Endothelial cell (in vitro differentiated cells): ENCODE results near the gene FAM89B. TPM values are rescaled to one million over a fixed set of nuclear protein-coding genes. Genes with fewer than 3 reads are reported as not detected.
A peak's percentile ranks its signal among the peaks of the same experiment; 100 is the strongest.

Source experiments
- DNase-seq: peaks from one replicate; pipeline ENCODE4 v3.0.0; 2021; ENCODE audit warnings: low spot score
- H3K27ac Mint-ChIP-seq: one replicate; pipeline ENCODE4 v1.8.0; 2021; ENCODE audit warnings: mixed read lengths, inconsistent platforms; ENCODE audit not compliant: unreplicated experiment
- H3K27me3 Mint-ChIP-seq: one replicate; pipeline ENCODE4 v1.8.0; 2021; ENCODE audit warnings: mild to moderate bottlenecking, moderate library complexity, mixed read lengths, inconsistent platforms; ENCODE audit not compliant: unreplicated experiment
- H3K36me3 Mint-ChIP-seq: one replicate; pipeline ENCODE4 v1.8.0; 2021; ENCODE audit warnings: mild to moderate bottlenecking, low read depth, mixed read lengths, inconsistent platforms; ENCODE audit not compliant: unreplicated experiment
- H3K4me1 Mint-ChIP-seq: one replicate; pipeline ENCODE4 v1.8.0; 2021; ENCODE audit warnings: mild to moderate bottlenecking, mixed read lengths, inconsistent platforms; ENCODE audit not compliant: unreplicated experiment
- H3K4me3 Mint-ChIP-seq: one replicate; pipeline ENCODE4 v1.8.0; 2021; ENCODE audit warnings: mild to moderate bottlenecking, mixed read lengths, inconsistent platforms; ENCODE audit not compliant: unreplicated experiment
- H3K9me3 Mint-ChIP-seq: one replicate; pipeline ENCODE4 v1.8.0; 2021; ENCODE audit warnings: mixed read lengths, inconsistent platforms; ENCODE audit not compliant: unreplicated experiment
- total RNA-seq: library from RNA; stranded (reverse); fragmentation: NEBNext Ultra II Directional; extraction: Animal tissue kit (Norgen Biotek cat#: 25700); gene quantifications from one replicate; pipeline ENCODE4 v1.2.1, GENCODE V29; 2021; ENCODE audit not compliant: unreplicated experiment
- TF ChIP-seq, protein P1 (sequence below): fragments of 200-600 bp; sonication (generic); IDR thresholded peaks from one replicate; pipeline ENCODE4 v1.5.0; 2021; ENCODE audit warnings: antibody characterized with exemption; ENCODE audit not compliant: unreplicated experiment

FAM89B gene
- total RNA-seq, 1 donor from 2014 or later: 44.7 TPM

DNA sequence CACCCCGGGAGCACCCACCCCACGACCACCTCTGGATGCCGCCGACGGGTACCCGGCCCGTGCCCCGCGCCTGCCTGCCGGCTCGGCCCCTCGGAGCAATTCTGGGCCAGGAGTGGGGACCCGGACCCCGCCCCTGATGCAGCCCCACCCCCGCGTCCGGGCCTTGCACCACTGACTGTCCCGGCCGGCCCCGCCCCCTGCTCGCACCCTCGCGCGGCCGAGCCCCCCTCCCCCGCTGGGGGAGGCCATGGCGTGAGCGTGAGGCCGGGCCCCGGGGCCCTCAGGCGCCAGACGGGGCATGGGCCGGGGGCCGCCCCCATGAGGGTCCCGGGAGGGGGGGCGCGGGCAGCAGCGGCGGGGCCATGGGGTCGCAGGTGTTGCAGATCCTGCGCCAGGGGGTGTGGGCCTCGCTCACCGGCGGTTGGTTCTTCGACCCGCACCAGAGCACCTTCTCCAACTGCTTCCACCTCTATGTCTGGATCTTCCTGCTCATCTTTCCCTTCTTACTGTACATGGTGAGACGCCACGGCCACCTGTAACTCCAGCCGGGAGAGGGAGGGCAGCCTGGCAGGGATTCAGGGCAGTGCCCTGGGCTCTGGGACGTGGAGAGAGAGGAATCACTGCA is 43.7 kb downstream of the FAM89B start:
- peak overlapping the region; percentile 87 for H3K27ac Mint-ChIP-seq
- TF ChIP-seq, protein P1, sequence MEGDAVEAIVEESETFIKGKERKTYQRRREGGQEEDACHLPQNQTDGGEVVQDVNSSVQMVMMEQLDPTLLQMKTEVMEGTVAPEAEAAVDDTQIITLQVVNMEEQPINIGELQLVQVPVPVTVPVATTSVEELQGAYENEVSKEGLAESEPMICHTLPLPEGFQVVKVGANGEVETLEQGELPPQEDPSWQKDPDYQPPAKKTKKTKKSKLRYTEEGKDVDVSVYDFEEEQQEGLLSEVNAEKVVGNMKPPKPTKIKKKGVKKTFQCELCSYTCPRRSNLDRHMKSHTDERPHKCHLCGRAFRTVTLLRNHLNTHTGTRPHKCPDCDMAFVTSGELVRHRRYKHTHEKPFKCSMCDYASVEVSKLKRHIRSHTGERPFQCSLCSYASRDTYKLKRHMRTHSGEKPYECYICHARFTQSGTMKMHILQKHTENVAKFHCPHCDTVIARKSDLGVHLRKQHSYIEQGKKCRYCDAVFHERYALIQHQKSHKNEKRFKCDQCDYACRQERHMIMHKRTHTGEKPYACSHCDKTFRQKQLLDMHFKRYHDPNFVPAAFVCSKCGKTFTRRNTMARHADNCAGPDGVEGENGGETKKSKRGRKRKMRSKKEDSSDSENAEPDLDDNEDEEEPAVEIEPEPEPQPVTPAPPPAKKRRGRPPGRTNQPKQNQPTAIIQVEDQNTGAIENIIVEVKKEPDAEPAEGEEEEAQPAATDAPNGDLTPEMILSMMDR: no peak
- peaks cover 19% of the 10 kb centered on the region for H3K4me1 Mint-ChIP-seq
- peak; percentile 60 for DNase-seq
- no peaks in the 10 kb centered on the region for H3K9me3 Mint-ChIP-seq
- peak overlapping the region; percentile 98 for H3K4me3 Mint-ChIP-seq
- peaks cover 29% of the 10 kb centered on the region for H3K36me3 Mint-ChIP-seq
- peaks cover 30% of the 10 kb centered on the region for H3K27me3 Mint-ChIP-seq

DNA sequence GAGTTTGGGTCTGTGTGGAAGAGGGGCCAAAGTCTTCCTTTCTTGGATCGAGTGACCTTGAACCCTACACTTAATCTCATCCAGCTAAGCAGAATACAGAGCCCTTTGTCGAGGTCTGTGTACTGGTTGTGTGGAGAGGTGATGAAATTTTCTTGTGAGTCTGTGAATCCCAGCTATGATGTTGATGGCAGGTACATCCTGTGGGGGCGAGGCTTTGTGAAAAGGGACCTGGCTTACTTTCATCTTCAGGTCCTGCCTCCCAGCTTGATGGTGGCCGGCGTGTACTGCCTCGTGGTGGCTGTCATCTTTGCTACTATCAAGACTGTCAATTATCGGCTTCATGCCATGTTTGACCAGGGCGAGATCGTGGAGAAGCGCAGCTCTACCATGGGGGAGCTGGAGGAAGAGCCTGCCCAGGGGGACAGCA is 44.2 kb downstream of the FAM89B start:
- H3K36me3 Mint-ChIP-seq: peaks cover 32% of the 10 kb centered on the region
- DNase-seq: no peak
- no peaks in the 10 kb centered on the region for H3K9me3 Mint-ChIP-seq
- H3K4me3 Mint-ChIP-seq: peak overlapping the region; percentile 98
- TF ChIP-seq, protein P1: no peak
- peaks cover 15% of the 10 kb centered on the region for H3K4me1 Mint-ChIP-seq
- peaks cover 30% of the 10 kb centered on the region for H3K27me3 Mint-ChIP-seq
- peak overlapping the region; percentile 87 for H3K27ac Mint-ChIP-seq

DNA sequence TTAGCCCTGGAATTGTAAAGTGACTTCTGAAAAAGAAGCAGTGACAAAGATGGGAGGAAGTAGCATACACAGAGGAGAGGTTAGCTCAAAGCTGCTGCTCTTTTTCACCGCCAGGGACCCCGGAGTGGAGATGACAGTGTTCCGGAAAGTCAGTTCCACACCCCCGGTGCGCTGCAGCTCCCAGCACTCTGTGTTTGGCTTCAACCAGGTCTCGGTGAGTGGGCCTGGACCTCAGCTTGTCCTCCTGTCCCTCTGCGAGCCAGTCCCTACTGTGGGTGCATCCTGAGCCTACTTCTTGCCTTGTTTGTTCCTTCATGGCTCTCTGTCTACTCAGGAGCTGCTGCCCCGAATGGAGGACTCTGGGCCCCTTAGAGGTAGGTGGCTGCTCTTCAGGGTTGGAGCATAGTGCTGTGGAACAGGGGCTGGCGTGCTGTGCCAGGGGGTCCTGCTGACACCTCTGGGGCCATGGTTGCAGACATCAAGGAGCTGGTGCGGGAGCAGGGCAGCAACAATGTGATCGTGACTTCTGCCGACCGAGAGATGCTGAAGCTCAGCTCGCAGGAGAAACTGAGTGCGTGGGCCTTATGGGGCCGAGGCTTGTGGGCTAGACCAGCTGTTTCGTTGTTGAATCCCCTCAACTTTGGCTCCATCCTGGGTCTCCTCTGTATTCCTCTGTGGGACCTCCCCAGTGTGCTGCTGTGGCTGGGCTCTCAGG is 45.0 kb downstream of the FAM89B start:
- DNase-seq: no peak
- peaks cover 29% of the 10 kb centered on the region for H3K36me3 Mint-ChIP-seq
- H3K4me3 Mint-ChIP-seq: peak overlapping the region; percentile 98
- no peaks in the 10 kb centered on the region for H3K9me3 Mint-ChIP-seq
- peaks cover 26% of the 10 kb centered on the region for H3K27me3 Mint-ChIP-seq
- H3K27ac Mint-ChIP-seq: peak overlapping the region; percentile 87
- TF ChIP-seq, protein P1: no peak
- H3K4me1 Mint-ChIP-seq: peaks cover 11% of the 10 kb centered on the region

DNA sequence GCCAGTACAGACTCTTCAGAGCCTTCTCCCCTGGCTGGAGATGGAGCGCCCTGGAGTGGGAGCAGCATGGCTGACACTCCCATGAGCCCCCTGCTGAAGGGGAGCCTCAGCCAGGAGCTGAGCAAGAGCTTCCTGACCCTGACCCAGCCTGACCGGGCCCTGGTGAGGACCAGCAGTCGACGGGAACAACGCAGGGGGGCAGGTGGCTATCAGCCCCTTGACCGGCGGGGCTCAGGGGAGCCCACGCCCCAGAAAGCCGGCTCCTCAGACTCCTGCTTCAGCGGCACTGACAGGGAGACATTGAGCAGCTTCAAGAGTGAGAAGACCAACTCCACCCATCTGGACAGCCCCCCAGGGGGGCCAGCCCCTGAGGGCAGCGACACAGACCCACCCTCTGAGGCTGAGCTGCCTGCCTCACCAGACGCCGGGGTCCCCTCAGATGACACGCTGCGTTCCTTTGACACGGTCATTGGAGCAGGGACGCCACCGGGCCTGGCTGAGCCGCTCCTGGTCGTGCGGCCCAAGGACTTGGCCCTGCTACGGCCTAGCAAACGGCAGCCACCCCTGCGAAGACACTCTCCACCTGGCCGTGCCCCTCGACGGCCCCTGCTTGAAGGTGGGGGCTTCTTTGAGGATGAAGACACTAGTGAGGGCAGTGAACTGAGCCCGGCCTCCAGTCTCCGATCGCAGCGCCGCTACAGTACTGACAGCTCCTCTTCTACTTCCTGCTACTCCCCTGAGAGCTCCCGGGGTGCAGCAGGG is 45.8 kb downstream of the FAM89B start:
- Mint-ChIP-seq H3K27me3 (peaks cover 29% of the 10 kb centered on the region), H3K36me3 (peaks cover 29% of the 10 kb centered on the region), H3K27ac (no peak overlapping the region), H3K4me1 (peaks cover 8% of the 10 kb centered on the region), H3K4me3 (peak overlapping the region; percentile 31), H3K9me3 (no peaks in the 10 kb centered on the region)
- no peak for DNase-seq
- TF ChIP-seq, protein P1: no peak

DNA sequence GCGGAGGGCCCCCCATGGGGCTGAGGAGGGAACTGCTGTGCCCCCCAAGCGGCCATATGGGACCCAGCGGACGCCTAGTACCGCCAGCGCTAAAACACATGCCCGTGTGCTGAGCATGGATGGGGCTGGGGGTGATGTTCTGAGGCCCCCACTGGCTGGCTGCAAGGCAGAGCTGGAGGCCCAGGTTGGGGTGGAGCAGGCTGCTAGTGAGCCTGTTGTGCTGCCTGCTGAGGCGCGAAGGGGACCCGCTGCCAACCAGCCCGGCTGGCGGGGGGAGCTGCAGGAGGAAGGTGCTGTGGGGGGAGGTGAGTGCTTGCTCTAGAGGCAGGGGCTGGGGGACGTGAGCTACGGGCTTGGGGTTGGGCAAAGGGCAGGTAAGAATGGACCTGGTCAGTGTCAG is 46.4 kb downstream of the FAM89B start:
- H3K27ac Mint-ChIP-seq: no peak overlapping the region
- H3K27me3 Mint-ChIP-seq: peaks cover 26% of the 10 kb centered on the region
- H3K4me3 Mint-ChIP-seq: no peak overlapping the region
- DNase-seq: no peak
- TF ChIP-seq, protein P1: no peak
- H3K36me3 Mint-ChIP-seq: peaks cover 29% of the 10 kb centered on the region
- H3K9me3 Mint-ChIP-seq: no peaks in the 10 kb centered on the region
- peaks cover 8% of the 10 kb centered on the region for H3K4me1 Mint-ChIP-seq
